GM12891 (cell line): ENCODE results near the gene PEX5.

Experiments used
- PAX5 ChIP-seq: IDR thresholded peaks from 2 replicates; pipeline ENCODE4 v1.6.1; 2011; ENCODE audit warnings: low read length, moderate library complexity, mild to moderate bottlenecking; ENCODE audit not compliant: insufficient read depth, severe bottlenecking
- POLR2A ChIP-seq: IDR thresholded peaks from 2 replicates; pipeline ENCODE4 v1.6.1; 2011; ENCODE audit warnings: low read depth, low read length, control low read depth
- POLR2AphosphoS5 ChIP-seq: IDR thresholded peaks from 2 replicates; pipeline ENCODE4 v1.6.1; 2011; ENCODE audit warnings: low read depth, low read length, control low read depth
- POU2F2 ChIP-seq: IDR thresholded peaks from 2 replicates; pipeline ENCODE4 v1.6.1; 2011; ENCODE audit warnings: low read depth, mild to moderate bottlenecking, control low read depth, low read length, moderate library complexity
- SPI1 ChIP-seq: IDR thresholded peaks from 2 replicates; pipeline ENCODE4 v1.6.1; 2011; ENCODE audit warnings: low read depth, low read length, control low read depth
- TAF1 ChIP-seq: IDR thresholded peaks from 2 replicates; pipeline ENCODE4 v1.6.1; 2011; ENCODE audit warnings: low read depth, low read length, control low read depth

GRCh38 chr12:7197841-7198240 lies 8.4 kb downstream of the PEX5 start:
- no peak for TF ChIP-seq SPI1
- TF ChIP-seq POLR2A: no peak
- no peak for TF ChIP-seq TAF1
- no peak for TF ChIP-seq POLR2AphosphoS5
- no peak for TF ChIP-seq POU2F2
- no peak for TF ChIP-seq PAX5
